ENCODE data around the gene SLC12A4. TPM values are rescaled to one million over a fixed set of nuclear protein-coding genes. Genes with fewer than 3 reads are reported as not detected.

Gene SLC12A4
- total and polyA plus RNA-seq, 4 donors: 8.0 to 37.3 (median 17.1) TPM

DNA sequence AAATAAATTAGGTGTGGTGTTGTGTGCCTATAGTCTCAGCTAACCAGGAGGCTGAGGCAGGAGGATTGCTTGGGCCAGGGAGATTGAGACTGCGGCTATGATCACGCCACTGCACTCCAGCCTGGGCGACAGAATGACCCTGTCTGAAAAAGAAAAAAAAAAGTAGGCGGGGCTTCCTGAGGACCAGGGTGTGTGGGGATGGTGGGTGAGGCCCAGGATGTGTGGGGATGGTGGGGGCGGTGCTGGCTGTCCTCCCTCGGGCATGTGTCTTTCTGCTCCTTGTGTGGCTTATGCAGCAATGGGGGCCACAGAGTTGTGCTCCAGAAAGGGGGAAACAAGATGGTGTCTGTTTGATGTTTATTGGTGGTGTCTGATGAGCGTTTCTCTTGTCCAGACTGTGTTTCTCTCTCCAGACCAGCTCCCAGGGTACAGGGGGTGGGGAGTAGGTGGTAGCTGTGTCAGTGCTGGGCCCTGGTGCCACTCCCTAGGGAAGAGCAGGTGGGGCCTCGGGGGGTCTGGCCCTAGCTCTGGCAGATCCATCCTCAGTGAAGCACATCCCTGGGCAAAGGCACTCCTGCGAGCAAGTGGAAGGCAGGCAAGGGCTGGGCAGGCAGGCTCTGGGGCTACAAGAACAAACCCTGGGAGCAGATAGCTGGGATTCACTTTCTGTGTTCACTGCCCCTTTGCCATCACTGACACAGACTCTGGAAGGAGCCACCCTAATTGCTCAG, 26.8 kb downstream of the SLC12A4 start (continued):
- TF ChIP-seq, protein P1, sequence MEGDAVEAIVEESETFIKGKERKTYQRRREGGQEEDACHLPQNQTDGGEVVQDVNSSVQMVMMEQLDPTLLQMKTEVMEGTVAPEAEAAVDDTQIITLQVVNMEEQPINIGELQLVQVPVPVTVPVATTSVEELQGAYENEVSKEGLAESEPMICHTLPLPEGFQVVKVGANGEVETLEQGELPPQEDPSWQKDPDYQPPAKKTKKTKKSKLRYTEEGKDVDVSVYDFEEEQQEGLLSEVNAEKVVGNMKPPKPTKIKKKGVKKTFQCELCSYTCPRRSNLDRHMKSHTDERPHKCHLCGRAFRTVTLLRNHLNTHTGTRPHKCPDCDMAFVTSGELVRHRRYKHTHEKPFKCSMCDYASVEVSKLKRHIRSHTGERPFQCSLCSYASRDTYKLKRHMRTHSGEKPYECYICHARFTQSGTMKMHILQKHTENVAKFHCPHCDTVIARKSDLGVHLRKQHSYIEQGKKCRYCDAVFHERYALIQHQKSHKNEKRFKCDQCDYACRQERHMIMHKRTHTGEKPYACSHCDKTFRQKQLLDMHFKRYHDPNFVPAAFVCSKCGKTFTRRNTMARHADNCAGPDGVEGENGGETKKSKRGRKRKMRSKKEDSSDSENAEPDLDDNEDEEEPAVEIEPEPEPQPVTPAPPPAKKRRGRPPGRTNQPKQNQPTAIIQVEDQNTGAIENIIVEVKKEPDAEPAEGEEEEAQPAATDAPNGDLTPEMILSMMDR (IDR thresholded peaks at IDR 0.05; ENCODE audit: low read depth, low read length, missing input control): no peak

DNA sequence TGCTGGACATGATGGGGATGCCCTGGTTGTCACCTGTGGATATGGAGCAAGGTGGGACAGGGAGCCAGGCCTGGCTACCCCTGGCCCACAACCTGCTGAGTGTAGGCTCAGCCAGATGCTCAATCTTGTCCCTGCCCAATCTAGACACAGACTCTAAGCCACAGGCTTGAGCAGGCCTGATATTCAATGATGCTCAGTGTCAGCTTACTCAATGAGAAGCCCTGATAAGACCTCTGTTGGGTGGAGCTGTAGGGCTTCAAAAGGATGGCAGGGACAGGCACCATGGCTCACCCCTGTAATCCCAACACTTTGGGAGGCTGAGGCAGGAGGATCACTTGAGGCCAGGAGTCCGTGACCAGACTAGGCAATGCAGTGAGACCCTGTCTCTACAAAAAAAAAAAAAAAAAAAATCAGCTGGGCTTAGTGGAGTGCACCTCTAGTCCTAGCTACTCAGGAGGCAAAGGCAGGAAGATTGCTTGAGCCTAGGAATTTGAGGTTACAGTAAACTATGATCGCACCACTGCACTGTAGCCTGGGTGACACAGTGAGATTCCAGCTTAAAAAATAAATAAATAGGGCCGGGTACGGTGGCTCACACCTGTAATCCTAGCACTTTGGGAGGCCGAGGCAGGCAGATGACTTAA, 27.9 kb downstream of the SLC12A4 start:
- DNase-seq (ENCODE audit: low spot score): no peak
- H3K27ac ChIP-seq (ENCODE audit: low read depth in 1 of 2, low read length in 2 of 2): no peak overlapping the region
- TF ChIP-seq, protein P2, sequence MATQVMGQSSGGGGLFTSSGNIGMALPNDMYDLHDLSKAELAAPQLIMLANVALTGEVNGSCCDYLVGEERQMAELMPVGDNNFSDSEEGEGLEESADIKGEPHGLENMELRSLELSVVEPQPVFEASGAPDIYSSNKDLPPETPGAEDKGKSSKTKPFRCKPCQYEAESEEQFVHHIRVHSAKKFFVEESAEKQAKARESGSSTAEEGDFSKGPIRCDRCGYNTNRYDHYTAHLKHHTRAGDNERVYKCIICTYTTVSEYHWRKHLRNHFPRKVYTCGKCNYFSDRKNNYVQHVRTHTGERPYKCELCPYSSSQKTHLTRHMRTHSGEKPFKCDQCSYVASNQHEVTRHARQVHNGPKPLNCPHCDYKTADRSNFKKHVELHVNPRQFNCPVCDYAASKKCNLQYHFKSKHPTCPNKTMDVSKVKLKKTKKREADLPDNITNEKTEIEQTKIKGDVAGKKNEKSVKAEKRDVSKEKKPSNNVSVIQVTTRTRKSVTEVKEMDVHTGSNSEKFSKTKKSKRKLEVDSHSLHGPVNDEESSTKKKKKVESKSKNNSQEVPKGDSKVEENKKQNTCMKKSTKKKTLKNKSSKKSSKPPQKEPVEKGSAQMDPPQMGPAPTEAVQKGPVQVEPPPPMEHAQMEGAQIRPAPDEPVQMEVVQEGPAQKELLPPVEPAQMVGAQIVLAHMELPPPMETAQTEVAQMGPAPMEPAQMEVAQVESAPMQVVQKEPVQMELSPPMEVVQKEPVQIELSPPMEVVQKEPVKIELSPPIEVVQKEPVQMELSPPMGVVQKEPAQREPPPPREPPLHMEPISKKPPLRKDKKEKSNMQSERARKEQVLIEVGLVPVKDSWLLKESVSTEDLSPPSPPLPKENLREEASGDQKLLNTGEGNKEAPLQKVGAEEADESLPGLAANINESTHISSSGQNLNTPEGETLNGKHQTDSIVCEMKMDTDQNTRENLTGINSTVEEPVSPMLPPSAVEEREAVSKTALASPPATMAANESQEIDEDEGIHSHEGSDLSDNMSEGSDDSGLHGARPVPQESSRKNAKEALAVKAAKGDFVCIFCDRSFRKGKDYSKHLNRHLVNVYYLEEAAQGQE (IDR thresholded peaks at IDR 0.05): no peak
- TF ChIP-seq RXRA (IDR thresholded peaks at IDR 0.05): no peak
- no peak for TF ChIP-seq RAD21 (IDR thresholded peaks at IDR 0.05)
- H3K36me3 ChIP-seq (ENCODE audit: control insufficient read depth in 4 of 4, insufficient read depth in 3 of 4, low read depth in 1 of 4, low read length in 3 of 4): peaks cover 7 to 10% (median 9%) of the 10 kb centered on the region in 4 donors
- H3K4me3 ChIP-seq (ENCODE audit: low read depth in 1 of 3, low read length in 3 of 3): no peak overlapping the region
- H3K27me3 ChIP-seq (ENCODE audit: control insufficient read depth in 4 of 4, insufficient read depth in 4 of 4, low read length in 3 of 4): no peaks in the 10 kb centered on the region
- H3K4me1 ChIP-seq (ENCODE audit: control insufficient read depth in 4 of 4, insufficient read depth in 4 of 4, low read length in 3 of 4): peaks cover 14 to 64% (median 44%) of the 10 kb centered on the region in 4 donors
- no peak overlapping the region for H3K9ac ChIP-seq (ENCODE audit: low read depth in 1 of 2, low read length in 2 of 2)
- WGBS: 96% methylated on average over 5 of the region's 5 CpGs
- no peaks in the 10 kb centered on the region for H3K9me3 ChIP-seq (ENCODE audit: control insufficient read depth in 4 of 4, low read length in 3 of 4)

DNA sequence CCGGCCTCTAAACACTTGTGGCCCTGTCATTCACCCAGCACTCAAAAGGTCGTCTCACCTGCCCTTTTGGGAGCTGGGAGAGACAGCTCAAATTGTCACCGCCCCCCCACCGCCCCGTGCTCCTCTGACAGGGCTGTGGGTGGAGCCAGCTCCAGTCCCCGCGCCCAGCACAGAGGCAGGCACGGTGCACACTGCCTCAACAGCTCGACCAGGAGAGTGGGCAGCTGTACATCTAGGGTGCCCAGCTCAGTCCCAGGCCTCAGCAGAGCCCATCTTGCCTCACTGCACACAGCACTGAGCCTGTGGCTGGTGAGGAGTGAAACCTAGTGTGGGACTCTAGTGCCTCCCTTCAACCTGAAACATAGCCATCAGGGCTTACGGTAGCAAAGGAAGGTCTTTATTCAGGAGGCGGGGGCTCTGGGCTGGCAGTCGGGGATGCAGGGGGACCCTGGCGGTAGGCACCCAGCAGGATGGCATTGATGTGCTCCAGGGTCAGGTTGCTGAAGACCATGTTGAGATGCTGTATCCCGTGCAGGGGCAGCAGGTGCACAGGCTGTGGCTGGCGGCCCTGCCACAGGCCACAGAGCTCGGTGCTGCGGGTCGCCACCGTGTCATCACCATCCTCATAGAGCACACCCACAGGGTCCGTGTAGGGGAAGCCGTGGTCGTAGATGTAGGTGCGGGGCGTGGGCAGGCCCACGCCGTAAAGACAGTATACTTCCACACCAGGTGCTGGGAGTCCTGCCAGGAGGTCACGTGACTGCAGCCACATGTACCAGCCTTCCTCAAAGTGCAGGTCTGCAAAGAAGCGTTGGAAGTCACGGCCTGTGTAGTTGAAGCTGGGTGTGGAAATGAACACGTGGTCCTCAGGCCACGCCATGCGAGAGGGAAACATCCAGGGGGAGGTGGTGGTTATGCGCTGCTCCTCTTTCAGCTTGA, 28.7 kb downstream of the SLC12A4 start:
- 69% methylated on average over 33 of the region's 33 CpGs for WGBS
- H3K4me1 ChIP-seq (ENCODE audit: control insufficient read depth in 4 of 4, insufficient read depth in 4 of 4, low read length in 3 of 4): peaks cover 14 to 68% (median 50%) of the 10 kb centered on the region in 4 donors
- peaks cover 3 to 7% (median 5%) of the 10 kb centered on the region in 4 donors for H3K36me3 ChIP-seq (ENCODE audit: control insufficient read depth in 4 of 4, insufficient read depth in 3 of 4, low read depth in 1 of 4, low read length in 3 of 4)
- peak overlapping the region in 1 of 2 donors; percentile 1 for H3K27ac ChIP-seq (ENCODE audit: low read depth in 1 of 2, low read length in 2 of 2)
- no peak overlapping the region for H3K4me3 ChIP-seq (ENCODE audit: low read depth in 1 of 3, low read length in 3 of 3)
- H3K27me3 ChIP-seq (ENCODE audit: control insufficient read depth in 4 of 4, insufficient read depth in 4 of 4, low read length in 3 of 4): no peaks in the 10 kb centered on the region
- H3K9me3 ChIP-seq (ENCODE audit: control insufficient read depth in 4 of 4, low read length in 3 of 4): no peaks in the 10 kb centered on the region
- no peak overlapping the region for H3K9ac ChIP-seq (ENCODE audit: low read depth in 1 of 2, low read length in 2 of 2)
- no peak for DNase-seq (ENCODE audit: low spot score)
- TF ChIP-seq, protein P3, sequence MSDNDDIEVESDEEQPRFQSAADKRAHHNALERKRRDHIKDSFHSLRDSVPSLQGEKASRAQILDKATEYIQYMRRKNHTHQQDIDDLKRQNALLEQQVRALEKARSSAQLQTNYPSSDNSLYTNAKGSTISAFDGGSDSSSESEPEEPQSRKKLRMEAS (IDR thresholded peaks at IDR 0.05): no peak
- no peak for TF ChIP-seq HNF4A (conservative IDR thresholded peaks at IDR 0.05)
- TF ChIP-seq RXRA (IDR thresholded peaks at IDR 0.05): no peak
- TF ChIP-seq GABPA (IDR thresholded peaks at IDR 0.05 in 1 of 2, conservative IDR thresholded peaks at IDR 0.05 in 1 of 2): no peak
- TF ChIP-seq, protein P4, sequence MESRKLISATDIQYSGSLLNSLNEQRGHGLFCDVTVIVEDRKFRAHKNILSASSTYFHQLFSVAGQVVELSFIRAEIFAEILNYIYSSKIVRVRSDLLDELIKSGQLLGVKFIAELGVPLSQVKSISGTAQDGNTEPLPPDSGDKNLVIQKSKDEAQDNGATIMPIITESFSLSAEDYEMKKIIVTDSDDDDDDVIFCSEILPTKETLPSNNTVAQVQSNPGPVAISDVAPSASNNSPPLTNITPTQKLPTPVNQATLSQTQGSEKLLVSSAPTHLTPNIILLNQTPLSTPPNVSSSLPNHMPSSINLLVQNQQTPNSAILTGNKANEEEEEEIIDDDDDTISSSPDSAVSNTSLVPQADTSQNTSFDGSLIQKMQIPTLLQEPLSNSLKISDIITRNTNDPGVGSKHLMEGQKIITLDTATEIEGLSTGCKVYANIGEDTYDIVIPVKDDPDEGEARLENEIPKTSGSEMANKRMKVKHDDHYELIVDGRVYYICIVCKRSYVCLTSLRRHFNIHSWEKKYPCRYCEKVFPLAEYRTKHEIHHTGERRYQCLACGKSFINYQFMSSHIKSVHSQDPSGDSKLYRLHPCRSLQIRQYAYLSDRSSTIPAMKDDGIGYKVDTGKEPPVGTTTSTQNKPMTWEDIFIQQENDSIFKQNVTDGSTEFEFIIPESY (IDR thresholded peaks at IDR 0.05): no peak
- no peak for TF ChIP-seq EGR1 (IDR thresholded peaks at IDR 0.05; ENCODE audit: low read depth in 2 of 2)
- TF ChIP-seq TAF1 (conservative IDR thresholded peaks at IDR 0.05): no peak
- no peak for TF ChIP-seq YY1 (IDR thresholded peaks at IDR 0.05)
- TF ChIP-seq SP1 (IDR thresholded peaks at IDR 0.05): no peak
- TF ChIP-seq, protein P2 (IDR thresholded peaks at IDR 0.05): no peak
- no peak for TF ChIP-seq NR2F2 (IDR thresholded peaks at IDR 0.05)
- no peak for TF ChIP-seq JUND (IDR thresholded peaks at IDR 0.05)

All from liver (tissue), 9 donors.